CD4-positive, alpha-beta memory T cell (primary cell): ENCODE measurements around the gene B2M. TPM values are rescaled to one million over a fixed set of nuclear protein-coding genes. Genes with fewer than 3 reads are reported as not detected.
"Not testable (repeated sequence)": the region's sequence is repeated elsewhere in the genome, so short reads cannot be mapped to it uniquely, and the experiment has no call there.

Source experiments
- CTCF ChIA-PET: fragments of 350-600 bp; sonication (Branson Sonifier 250); formaldehyde crosslinking; loops from one replicate; lab custom pipeline; 2021; ENCODE audit warnings: inconsistent platforms; ENCODE audit not compliant: partially characterized antibody; lab: Charles Lee
- POLR2A ChIA-PET: fragments of 350-600 bp; sonication (Branson Sonifier 250); formaldehyde crosslinking; loops from one replicate; lab custom pipeline; 2021; ENCODE audit not compliant: partially characterized antibody; lab: Charles Lee
- DNase-seq, 5 donors: peaks; one replicate each; pipeline versions ENCODE4 v3.0.0 to v3.0.0-alpha.2; 2020 to 2022; ENCODE audit warnings: mixed read lengths in 1 of 5
- H3K27ac ChIP-seq: one replicate; pipeline ENCODE4 v1.7.0; 2013; ENCODE audit warnings: low read depth, low read length
- H3K27me3 ChIP-seq: 2 replicates; pipeline ENCODE4 v1.7.0; 2013; ENCODE audit warnings: mild to moderate bottlenecking, low read length, moderate library complexity; ENCODE audit not compliant: insufficient read depth
- H3K36me3 ChIP-seq: 2 replicates; pipeline ENCODE4 v1.7.0; 2013; ENCODE audit warnings: mild to moderate bottlenecking, low read length, moderate library complexity; ENCODE audit not compliant: insufficient read depth
- H3K4me1 ChIP-seq: 2 replicates; pipeline ENCODE4 v1.7.0; 2013; ENCODE audit warnings: mild to moderate bottlenecking, low read length, moderate library complexity; ENCODE audit not compliant: insufficient read depth
- H3K4me3 ChIP-seq, 2 donors: one replicate each; pipeline ENCODE4 v1.7.0; 2013; ENCODE audit warnings: low read length in 2 of 2, mild to moderate bottlenecking in 1 of 2
- H3K9me3 ChIP-seq, 2 donors: one replicate each; pipeline ENCODE4 v1.7.0; 2013; ENCODE audit warnings: low read length in 2 of 2, control low read depth in 1 of 2; ENCODE audit not compliant: control insufficient read depth in 1 of 2
- H3K27ac Mint-ChIP-seq, 7 donors: one replicate each; pipeline ENCODE4 v1.8.0; 2020 to 2021; ENCODE audit warnings: mixed read lengths in 7 of 7, mild to moderate bottlenecking in 6 of 7, inconsistent platforms in 3 of 7, moderate library complexity in 3 of 7
- H3K27me3 Mint-ChIP-seq, 2 donors: one replicate each; pipeline ENCODE4 v1.8.0; 2020 to 2021; ENCODE audit warnings: mixed read lengths in 2 of 2
- H3K36me3 Mint-ChIP-seq, 2 donors: one replicate each; pipeline ENCODE4 v1.8.0; 2020 to 2021; ENCODE audit warnings: mixed read lengths in 2 of 2, inconsistent platforms in 1 of 2, mild to moderate bottlenecking in 1 of 2
- H3K4me1 Mint-ChIP-seq, 4 donors: one replicate each; pipeline ENCODE4 v1.8.0; 2020 to 2021; ENCODE audit warnings: mixed read lengths in 4 of 4, mild to moderate bottlenecking in 1 of 4
- H3K4me3 Mint-ChIP-seq, 8 donors: one replicate each; pipeline ENCODE4 v1.8.0; 2020 to 2021; ENCODE audit warnings: mixed read lengths in 8 of 8, mild to moderate bottlenecking in 7 of 8, moderate library complexity in 6 of 8, inconsistent platforms in 3 of 8
- H3K9me3 Mint-ChIP-seq, 8 donors: one replicate each; pipeline ENCODE4 v1.8.0; 2020 to 2021; ENCODE audit warnings: mixed read lengths in 8 of 8, mild to moderate bottlenecking in 5 of 8, inconsistent platforms in 3 of 8, moderate library complexity in 1 of 8
- intact Hi-C: fragments of 100-400 bp; cut with micrococcal nuclease; formaldehyde crosslinking; loops from one replicate; pipeline ENCODE4 v1.15.1; 2023
- polyA plus RNA-seq, 2 donors: library from polyadenylated mRNA; unstranded; fragments of 300-500 nt; fragmentation: Illumina TruSeq; gene quantifications; one replicate each; pipeline ENCODE4 v1.2.3, GENCODE V29; 2021
- total RNA-seq, 2 experiments: library from RNA; stranded (reverse); gene quantifications; one replicate each; pipeline ENCODE4 v1.2.3, GENCODE V29; 2021

Gene B2M
- total and polyA plus RNA-seq, 4 experiments from 2014 or later, result 7,421 to 62,423 (median 21,318) TPM

- CTCF ChIA-PET, result interaction anchor here (1.1 to 33.6 kb wide), 4 partner anchors 9 to 57 kb away, joined by 3 to 821 read pairs (median 302); partner anchors contain the start of genes PATL2, SPG11 and TRIM69
- peak overlapping the region; percentile 40 to 86 (median 72) for H3K4me3 Mint-ChIP-seq
- intact Hi-C loops, result loop anchor here (1.0 kb wide), 1 partner anchor 8 kb away; the partner anchor contains the start of genes B2M and PATL2
- Histone ChIP-seq H3K27me3 (no peaks in the 10 kb centered on the region), H3K4me3 (no peak overlapping the region), H3K9me3 (no peaks in the 10 kb centered on the region), H3K36me3 (peaks cover 45% of the 10 kb centered on the region), H3K4me1 (peaks cover 94% of the 10 kb centered on the region), H3K27ac (peak overlapping the region; percentile 99)
- peaks cover 51 to 52% of the 10 kb centered on the region in 2 donors for H3K36me3 Mint-ChIP-seq
- H3K9me3 Mint-ChIP-seq, result peaks cover 0 to 7% (median 0%) of the 10 kb centered on the region in 8 donors
- peaks cover 69 to 94% (median 80%) of the 10 kb centered on the region in 4 donors for H3K4me1 Mint-ChIP-seq
- H3K27me3 Mint-ChIP-seq, result no peaks in the 10 kb centered on the region
- peak overlapping the region; percentile 85 to 100 (median 94) for H3K27ac Mint-ChIP-seq
- DNase-seq, result peak; percentile 71 to 79 (median 73)
- POLR2A ChIA-PET, result interaction anchor here (1.0 to 39.7 kb wide), 17 partner anchors 5 to 183 kb away, joined by 3 to 5737 read pairs (median 5); partner anchors contain the start of genes B2M, EIF3J, PATL2 and SPG11
Observed at GRCh38 chr15:44719293-44719999, 8.1 kb downstream of the B2M start.

- CTCF ChIA-PET, result interaction anchor here (1.1 to 33.6 kb wide), 4 partner anchors 9 to 58 kb away, joined by 3 to 821 read pairs (median 304); partner anchors contain the start of genes B2M, PATL2, SPG11 and TRIM69
- DNase-seq, H3K27me3 Mint-ChIP-seq, H3K4me3 ChIP-seq, H3K27me3 ChIP-seq, H3K9me3 ChIP-seq, H3K9me3 Mint-ChIP-seq: not testable (repeated sequence)
- H3K27ac Mint-ChIP-seq, result peak overlapping the region; percentile 83 to 100 (median 94)
- POLR2A ChIA-PET, result interaction anchor here (1.2 to 39.7 kb wide), 14 partner anchors 6 to 143 kb away, joined by 3 to 5737 read pairs (median 6); partner anchors contain the start of genes B2M, PATL2, SPG11 and TRIM69
- Histone ChIP-seq H3K27ac (peak overlapping the region; percentile 99), H3K36me3 (peaks cover 39% of the 10 kb centered on the region), H3K4me1 (peaks cover 97% of the 10 kb centered on the region)
- H3K36me3 Mint-ChIP-seq, result peaks cover 45 to 48% of the 10 kb centered on the region in 2 donors
- peak overlapping the region in 7 of 8 donors; percentile 28 to 86 (median 40) for H3K4me3 Mint-ChIP-seq
- intact Hi-C loops, result loop anchor here (1.0 kb wide), 1 partner anchor 9 kb away; the partner anchor contains the start of genes B2M and PATL2
- peaks cover 69 to 94% (median 81%) of the 10 kb centered on the region in 4 donors for H3K4me1 Mint-ChIP-seq
Observed at GRCh38 chr15:44720000-44720435, 8.7 kb downstream of the B2M start.

- H3K4me1 ChIP-seq, result peaks cover 97% of the 10 kb centered on the region
- H3K36me3 ChIP-seq, result peaks cover 33% of the 10 kb centered on the region
- ChIA-PET POLR2A (interaction anchor here (1.0 to 39.7 kb wide), 14 partner anchors 6 to 144 kb away, joined by 3 to 5737 read pairs (median 6); partner anchors contain the start of genes B2M, PATL2, SPG11 and TRIM69), CTCF (interaction anchor here (0.8 to 33.6 kb wide), 5 partner anchors 10 to 58 kb away, joined by 3 to 821 read pairs (median 6); partner anchors contain the start of genes B2M, PATL2, SPG11 and TRIM69)
- H3K4me3 Mint-ChIP-seq, result peak overlapping the region; percentile 31 to 75 (median 44)
- peak in 3 of 5 donors; percentile 16 to 52 (median 24) for DNase-seq
- H3K4me1 Mint-ChIP-seq, result peaks cover 68 to 94% (median 80%) of the 10 kb centered on the region in 4 donors
- intact Hi-C loops, result no loop called here
- H3K27ac Mint-ChIP-seq, result peak overlapping the region; percentile 83 to 100 (median 94)
- no peak overlapping the region for H3K4me3 ChIP-seq
- peaks cover 39 to 42% of the 10 kb centered on the region in 2 donors for H3K36me3 Mint-ChIP-seq
- no peaks in the 10 kb centered on the region for H3K9me3 ChIP-seq
- H3K27me3 ChIP-seq, result no peaks in the 10 kb centered on the region
- H3K27me3 Mint-ChIP-seq, result no peaks in the 10 kb centered on the region
- H3K9me3 Mint-ChIP-seq, result peaks cover 0 to 4% (median 0%) of the 10 kb centered on the region in 8 donors
- peak overlapping the region; percentile 99 for H3K27ac ChIP-seq
Observed at GRCh38 chr15:44720460-44721176, 9.3 kb downstream of the B2M start.

GRCh38 chr15:44722011-44722410 is 10.7 kb downstream of the B2M start:
- H3K27ac ChIP-seq, result peak overlapping the region; percentile 11
- peaks cover 59 to 94% (median 78%) of the 10 kb centered on the region in 4 donors for H3K4me1 Mint-ChIP-seq
- H3K27ac Mint-ChIP-seq, result peak overlapping the region; percentile 42 to 100 (median 80)
- POLR2A ChIA-PET, result interaction anchor here (2.2 to 39.7 kb wide), 4 partner anchors 7 to 59 kb away, joined by 8 to 5737 read pairs (median 3006); partner anchors contain the start of genes B2M, PATL2, SPG11 and TRIM69
- intact Hi-C loops, result no loop called here
- peaks cover 0 to 6% (median 0%) of the 10 kb centered on the region in 8 donors for H3K9me3 Mint-ChIP-seq
- no peaks in the 10 kb centered on the region for H3K27me3 ChIP-seq
- peaks cover 26 to 30% of the 10 kb centered on the region in 2 donors for H3K36me3 Mint-ChIP-seq
- peaks cover 97% of the 10 kb centered on the region for H3K4me1 ChIP-seq
- H3K27me3 Mint-ChIP-seq, result no peaks in the 10 kb centered on the region
- H3K4me3 Mint-ChIP-seq, result peak overlapping the region in 3 of 8 donors; percentile 8 to 73 (median 24)
- H3K4me3 ChIP-seq, result no peak overlapping the region
- CTCF ChIA-PET, result interaction anchor here (1.1 to 33.6 kb wide), 3 partner anchors 8 to 60 kb away, joined by 5 to 821 read pairs (median 601); partner anchors contain the start of genes SPG11 and TRIM69
- no peaks in the 10 kb centered on the region for H3K9me3 ChIP-seq
- H3K36me3 ChIP-seq, result peaks cover 19% of the 10 kb centered on the region
- DNase-seq, result no peak

- peak in 1 of 5 donors; percentile 63 for DNase-seq
Observed at GRCh38 chr15:44726136-44726535, 14.8 kb downstream of the B2M start.

More at GRCh38 chr15:44726136-44726535, 14.8 kb downstream of the B2M start:
- H3K4me3 ChIP-seq, result peak overlapping the region; percentile 44 to 59
- Mint-ChIP-seq H3K4me3 (peak overlapping the region; percentile 87 to 99 (median 96)), H3K27ac (peak overlapping the region; percentile 96 to 100 (median 99)), H3K27me3 (no peaks in the 10 kb centered on the region), H3K9me3 (peaks cover 0 to 5% (median 0%) of the 10 kb centered on the region in 8 donors), H3K4me1 (peaks cover 45 to 89% (median 60%) of the 10 kb centered on the region in 4 donors), H3K36me3 (peaks cover 0 to 22% of the 10 kb centered on the region in 2 donors)
- peak overlapping the region; percentile 98 for H3K27ac ChIP-seq
- peaks cover 78% of the 10 kb centered on the region for H3K4me1 ChIP-seq
- H3K9me3 ChIP-seq, result no peaks in the 10 kb centered on the region
- H3K27me3 ChIP-seq, result no peaks in the 10 kb centered on the region
- ChIA-PET POLR2A (interaction anchor here (0.7 to 39.7 kb wide), 9 partner anchors 11 to 476 kb away, joined by 3 to 5737 read pairs (median 5); partner anchors contain the start of genes B2M, PATL2, SPG11 and TRIM69), CTCF (interaction anchor here (0.7 to 33.6 kb wide), 7 partner anchors 6 to 148 kb away, joined by 4 to 821 read pairs (median 11); partner anchors contain the start of genes B2M, PATL2, SPG11 and TRIM69)
- intact Hi-C loops, result loop anchor here (1.0 to 5.0 kb wide), 7 partner anchors 8 to 299 kb away; partner anchors contain the start of genes CTDSPL2, EIF3J, SPG11 and TRIM69
- no peaks in the 10 kb centered on the region for H3K36me3 ChIP-seq
